Kidney (tissue), 22 donors: ENCODE results near the gene HECA. TPM values are rescaled to one million over a fixed set of nuclear protein-coding genes. Genes with fewer than 3 reads are reported as not detected.

ENCODE experiments used
- DNase-seq, 5 donors: peaks; one replicate each; pipeline ENCODE4 v3.0.0-alpha.2; 2013 to 2020
- FAIRE-seq: peaks from 2 replicates; lab custom pipeline; 2012; peaks lifted over from hg19 to GRCh38; lab: Jason Lieb, UNC
- H3K27ac ChIP-seq, 2 donors: one replicate each; pipeline ENCODE4 v1.7.0; 2013; ENCODE audit warnings: low read depth in 2 of 2, low read length in 2 of 2, inconsistent platforms in 1 of 2
- H3K27me3 ChIP-seq: one replicate; pipeline ENCODE4 v1.7.1; 2013; ENCODE audit warnings: low read length, inconsistent platforms; ENCODE audit not compliant: control insufficient read depth, insufficient read depth
- H3K36me3 ChIP-seq, 3 donors: one replicate each; pipeline versions ENCODE4 v1.7.0 to v1.7.1; 2013; ENCODE audit warnings: low read length in 3 of 3, control low read depth in 1 of 3, inconsistent platforms in 1 of 3; ENCODE audit not compliant: insufficient read depth in 3 of 3, control insufficient read depth in 2 of 3
- H3K4me1 ChIP-seq, 3 donors: one replicate each; pipeline versions ENCODE4 v1.7.0 to v1.7.1; 2013; ENCODE audit warnings: low read length in 3 of 3, inconsistent platforms in 1 of 3, low read depth in 1 of 3; ENCODE audit not compliant: control insufficient read depth in 2 of 3, insufficient read depth in 2 of 3
- H3K4me3 ChIP-seq, 3 donors: one replicate each; pipeline versions ENCODE4 v1.7.0 to v1.8.1; 2013; ENCODE audit warnings: low read length in 3 of 3, control low read depth in 1 of 3, inconsistent platforms in 1 of 3
- H3K9ac ChIP-seq, 3 donors: one replicate each; pipeline versions ENCODE4 v1.7.0 to v1.7.1; 2013; ENCODE audit warnings: low read length in 3 of 3, control low read depth in 1 of 3, inconsistent platforms in 1 of 3
- H3K9me3 ChIP-seq, 3 donors: one replicate each; pipeline versions ENCODE4 v1.7.0 to v1.7.1; 2013; ENCODE audit warnings: low read length in 3 of 3, control low read depth in 1 of 3, inconsistent platforms in 1 of 3; ENCODE audit not compliant: control insufficient read depth in 2 of 3, insufficient read depth in 1 of 3
- CTCF ChIP-seq: IDR thresholded peaks from 3 replicates; pipeline ENCODE4 v1.5.1; 2012; ENCODE audit warnings: mild to moderate bottlenecking, moderate library complexity, borderline replicate concordance; ENCODE audit not compliant: insufficient read depth; ENCODE audit errors: extremely low read depth
- intact Hi-C: fragments of 100-400 bp; cut with DNase I; formaldehyde crosslinking; loops from one replicate; pipeline ENCODE4 v1.11.1; 2022
- long read RNA-seq, 10 donors: library from polyadenylated mRNA in 1 of 10; unstranded in 1 of 10; transcript quantifications; one replicate each; pipeline ENCODE4 v2.0.0 and lab custom pipeline, GENCODE V29; 2021 to 2026
- polyA plus RNA-seq: library from polyadenylated mRNA; stranded (reverse); fragments of 350-450 nt; fragmentation: Illumina TruSeq; extraction: RNeasy Lipid Tissue Mini Kit (QIAGEN cat#74804); gene quantifications from one replicate; pipeline ENCODE4 v1.2.3, GENCODE V29; 2014; ENCODE audit warnings: low read depth, low replicate concordance; ENCODE audit not compliant: insufficient read depth
- total RNA-seq: library from RNA; stranded (reverse); fragmentation: NEBNext Ultra II Directional; extraction: Animal tissue kit (Norgen Biotek cat#: 25700); gene quantifications from one replicate; pipeline ENCODE4 v1.2.1, GENCODE V29; 2021
- donor health status: control.
- donor health status: control.
- donor health status: control.
- donor health status: control.
- donor health status: control.
- donor health status: DM: yes; HTN: yes; CAD: no.
- donor health status: Normal renal cell carcinoma (clear cell type).

The HECA gene, protein sequence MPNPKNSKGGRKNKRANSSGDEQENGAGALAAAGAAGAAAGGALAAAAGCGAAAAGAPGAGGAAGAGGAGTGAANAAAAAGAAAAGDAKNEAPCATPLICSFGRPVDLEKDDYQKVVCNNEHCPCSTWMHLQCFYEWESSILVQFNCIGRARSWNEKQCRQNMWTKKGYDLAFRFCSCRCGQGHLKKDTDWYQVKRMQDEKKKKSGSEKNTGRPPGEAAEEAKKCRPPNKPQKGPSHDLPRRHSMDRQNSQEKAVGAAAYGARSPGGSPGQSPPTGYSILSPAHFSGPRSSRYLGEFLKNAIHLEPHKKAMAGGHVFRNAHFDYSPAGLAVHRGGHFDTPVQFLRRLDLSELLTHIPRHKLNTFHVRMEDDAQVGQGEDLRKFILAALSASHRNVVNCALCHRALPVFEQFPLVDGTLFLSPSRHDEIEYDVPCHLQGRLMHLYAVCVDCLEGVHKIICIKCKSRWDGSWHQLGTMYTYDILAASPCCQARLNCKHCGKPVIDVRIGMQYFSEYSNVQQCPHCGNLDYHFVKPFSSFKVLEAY
- 22.0 TPM for total RNA-seq
- polyA plus RNA-seq: 5.2 TPM
- long read RNA-seq, donor 1, full-length matches to known transcripts: 3 of 3 reads
- long read RNA-seq, donor 1, partial matches to known transcripts: 0 of 3 reads
- long read RNA-seq, donor 1, other reads (novel, unspliced or antisense): 0 of 3 reads
- long read RNA-seq, donor 2, partial matches to known transcripts: 26 of 26 reads
- long read RNA-seq, donor 2, other reads (novel, unspliced or antisense): 0 of 26 reads
- long read RNA-seq, donor 3, full-length matches to known transcripts: 4 of 4 reads
- long read RNA-seq, donor 3, partial matches to known transcripts: 0 of 4 reads
- long read RNA-seq, donor 3, other reads (novel, unspliced or antisense): 0 of 4 reads
- long read RNA-seq, donor 4, full-length matches to known transcripts: 3 of 3 reads
- long read RNA-seq, donor 4, partial matches to known transcripts: 0 of 3 reads
- long read RNA-seq, donor 4, other reads (novel, unspliced or antisense): 0 of 3 reads
- long read RNA-seq, donor 5: 0 reads
- long read RNA-seq, donor 6: 0 reads
- long read RNA-seq, donor 7, full-length matches to known transcripts: 4 of 11 reads
- long read RNA-seq, donor 7, partial matches to known transcripts: 6 of 11 reads
- long read RNA-seq, donor 7, other reads (novel, unspliced or antisense): 1 of 11 reads
- long read RNA-seq, donor 8: 0 reads
- long read RNA-seq, donor 9: 0 reads
- long read RNA-seq, donor 10, full-length matches to known transcripts: 1 of 1 reads
- long read RNA-seq, donor 10, partial matches to known transcripts: 0 of 1 reads
- long read RNA-seq, donor 10, other reads (novel, unspliced or antisense): 0 of 1 reads

- H3K4me1 ChIP-seq: peaks cover 0 to 3% (median 0%) of the 10 kb centered on the region in 3 donors
- TF ChIP-seq CTCF: no peak
- peak; percentile 30 for FAIRE-seq
Measured at GRCh38 chr6:139134817-139135577, at the start of gene HECA. Gene HECA, plus strand, starts transcription at chr6:139135080. Its CDS starts 317 bp downstream, at chr6:139135397.

DNA sequence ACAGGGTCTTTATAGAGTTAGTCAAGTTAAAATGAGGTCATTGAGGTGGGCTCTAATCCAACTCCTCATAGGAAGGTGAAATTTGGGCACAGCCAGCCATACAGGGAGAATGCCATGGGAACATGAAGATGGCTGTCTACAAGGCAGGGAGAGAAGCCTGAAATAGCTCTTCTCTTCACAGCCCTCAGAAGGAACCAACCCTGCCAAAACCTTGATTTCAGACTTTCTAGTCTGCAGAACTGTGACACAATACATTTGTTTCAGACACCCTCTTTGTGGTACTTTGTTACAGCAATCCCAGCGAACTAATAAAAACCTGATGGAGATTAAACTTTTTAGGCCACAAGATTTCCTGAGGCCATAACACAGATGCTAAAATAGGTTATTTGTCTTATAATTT is 43.1 kb upstream of the HECA start:
- H3K4me1 ChIP-seq: no peaks in the 10 kb centered on the region
- FAIRE-seq: no peak
- no peak overlapping the region for H3K9ac ChIP-seq
- no peaks in the 10 kb centered on the region for H3K36me3 ChIP-seq
- intact Hi-C loops: no loop called here
- no peak overlapping the region for H3K4me3 ChIP-seq
- no peaks in the 10 kb centered on the region for H3K9me3 ChIP-seq
- no peaks in the 10 kb centered on the region for H3K27me3 ChIP-seq
- no peak for DNase-seq
- H3K27ac ChIP-seq: no peak overlapping the region
- no peak for TF ChIP-seq CTCF

More at GRCh38 chr6:139134817-139135577, at the start of gene HECA:
- Histone ChIP-seq H3K4me3 (peak within 1 kb of the TSS; percentile 71 to 83 (median 71)), H3K27me3 (no peaks in the 10 kb centered on the region), H3K27ac (peak within 1 kb of the TSS; percentile 73 to 75), H3K9me3 (no peaks in the 10 kb centered on the region), H3K36me3 (no peaks in the 10 kb centered on the region), H3K9ac (peak within 1 kb of the TSS; percentile 74 to 78 (median 76))
- DNase-seq: peak; percentile 95 to 99 (median 97)
- intact Hi-C loops: no loop called here

DNA sequence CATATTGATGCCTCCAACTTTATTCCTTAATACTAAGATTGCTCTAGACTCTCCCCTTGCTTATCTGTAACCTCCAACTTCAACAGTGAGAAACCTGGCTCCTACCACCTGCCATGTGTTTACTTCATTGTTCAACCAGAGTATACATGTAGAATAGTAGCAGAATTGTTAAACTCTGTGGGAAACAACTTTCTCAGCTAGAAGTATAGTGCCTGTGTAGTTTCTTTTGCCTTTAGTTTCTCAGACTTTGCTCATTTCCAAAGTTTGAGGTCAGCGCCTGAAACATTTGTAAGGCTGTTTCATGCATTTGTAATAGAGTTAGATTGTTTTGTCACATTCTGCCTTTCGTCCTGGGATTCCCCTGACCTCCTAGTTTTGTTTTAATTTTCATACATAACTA is 34.9 kb upstream of the HECA start:
- FAIRE-seq (no peak), DNase-seq (no peak)
- Histone ChIP-seq H3K27ac (no peak overlapping the region), H3K4me3 (no peak overlapping the region), H3K9ac (no peak overlapping the region), H3K36me3 (no peaks in the 10 kb centered on the region), H3K27me3 (no peaks in the 10 kb centered on the region), H3K4me1 (no peaks in the 10 kb centered on the region), H3K9me3 (no peaks in the 10 kb centered on the region)
- intact Hi-C loops: no loop called here
- no peak for TF ChIP-seq CTCF
